ENCODE results near the gene BLMH. TPM values are rescaled to one million over a fixed set of nuclear protein-coding genes. Genes with fewer than 3 reads are reported as not detected.

BLMH gene
- total RNA-seq, 2 donors from 2014 or later, result 84.7 to 92.0 TPM

- H3K27ac Mint-ChIP-seq, result no peak overlapping the region
- DNase-seq, result peak; percentile 70
- H3K4me1 ChIP-seq (ENCODE audit: control insufficient read depth, insufficient read depth, low read length), result no peaks in the 10 kb centered on the region
- H3K4me3 ChIP-seq (ENCODE audit: low read length), result no peak overlapping the region
- no peaks in the 10 kb centered on the region for H3K9me3 Mint-ChIP-seq
- H3K27me3 Mint-ChIP-seq (ENCODE audit: insufficient read depth), result peaks cover 6% of the 10 kb centered on the region
- no peaks in the 10 kb centered on the region for H3K36me3 Mint-ChIP-seq (ENCODE audit: low read depth)
- H3K27ac ChIP-seq (ENCODE audit: low read depth, low read length), result no peak overlapping the region
- no peaks in the 10 kb centered on the region for H3K4me1 Mint-ChIP-seq
- WGBS, 2 experiments (ENCODE audit: insufficient coverage in 1 of 2, insufficient read length in 1 of 2), result 88% methylated on average over 5 to 11 of the region's 11 CpGs
- H3K27me3 ChIP-seq (ENCODE audit: control insufficient read depth, insufficient read depth, low read length, poor library complexity, severe bottlenecking), result no peaks in the 10 kb centered on the region
- H3K36me3 ChIP-seq (ENCODE audit: control insufficient read depth, insufficient read depth, low read length), result no peaks in the 10 kb centered on the region
- no peak overlapping the region for H3K9ac ChIP-seq (ENCODE audit: extremely low read depth, low read length, poor library complexity, severe bottlenecking)
- H3K4me3 Mint-ChIP-seq, result no peak overlapping the region
- no peaks in the 10 kb centered on the region for H3K9me3 ChIP-seq (ENCODE audit: control insufficient read depth, low read length)
- TF ChIP-seq CTCF (conservative IDR thresholded peaks at IDR 0.05), result peak; percentile 52
Observed at GRCh38 chr17:30212750-30213149, 79.0 kb downstream of the BLMH start.

- H3K4me3 ChIP-seq (ENCODE audit: low read length), result no peak overlapping the region
- no peak overlapping the region for H3K4me3 Mint-ChIP-seq
- H3K4me1 ChIP-seq (ENCODE audit: control insufficient read depth, insufficient read depth, low read length), result no peaks in the 10 kb centered on the region
- H3K36me3 ChIP-seq (ENCODE audit: control insufficient read depth, insufficient read depth, low read length), result no peaks in the 10 kb centered on the region
- H3K9me3 ChIP-seq (ENCODE audit: control insufficient read depth, low read length), result no peaks in the 10 kb centered on the region
- no peak overlapping the region for H3K27ac ChIP-seq (ENCODE audit: low read depth, low read length)
- peaks cover 6% of the 10 kb centered on the region for H3K27me3 Mint-ChIP-seq (ENCODE audit: insufficient read depth)
- H3K36me3 Mint-ChIP-seq (ENCODE audit: low read depth), result no peaks in the 10 kb centered on the region
- H3K27me3 ChIP-seq (ENCODE audit: control insufficient read depth, insufficient read depth, low read length, poor library complexity, severe bottlenecking), result no peaks in the 10 kb centered on the region
- H3K9me3 Mint-ChIP-seq, result no peaks in the 10 kb centered on the region
- TF ChIP-seq CTCF (conservative IDR thresholded peaks at IDR 0.05), result no peak
- no peak overlapping the region for H3K27ac Mint-ChIP-seq
- no peaks in the 10 kb centered on the region for H3K4me1 Mint-ChIP-seq
- WGBS, 2 experiments (ENCODE audit: insufficient coverage in 1 of 2, insufficient read length in 1 of 2), result 96 to 100% methylated on average over 3 to 6 of the region's 6 CpGs
- no peak overlapping the region for H3K9ac ChIP-seq (ENCODE audit: extremely low read depth, low read length, poor library complexity, severe bottlenecking)
- no peak for DNase-seq
Observed at GRCh38 chr17:30211371-30211770, 80.4 kb downstream of the BLMH start.

- Mint-ChIP-seq H3K4me1 (no peaks in the 10 kb centered on the region), H3K27ac (no peak overlapping the region), H3K4me3 (no peak overlapping the region), H3K27me3 (ENCODE audit: insufficient read depth) (peaks cover 6% of the 10 kb centered on the region), H3K36me3 (ENCODE audit: low read depth) (no peaks in the 10 kb centered on the region), H3K9me3 (no peaks in the 10 kb centered on the region)
- no peak overlapping the region for H3K9ac ChIP-seq (ENCODE audit: extremely low read depth, low read length, poor library complexity, severe bottlenecking)
- no peak overlapping the region for H3K27ac ChIP-seq (ENCODE audit: low read depth, low read length)
- WGBS, 2 experiments (ENCODE audit: insufficient coverage in 1 of 2, insufficient read length in 1 of 2), result 92 to 97% methylated on average over 9 to 10 of the region's 10 CpGs
- H3K4me1 ChIP-seq (ENCODE audit: control insufficient read depth, insufficient read depth, low read length), result no peaks in the 10 kb centered on the region
- H3K9me3 ChIP-seq (ENCODE audit: control insufficient read depth, low read length), result no peaks in the 10 kb centered on the region
- no peak for DNase-seq
- H3K36me3 ChIP-seq (ENCODE audit: control insufficient read depth, insufficient read depth, low read length), result no peaks in the 10 kb centered on the region
- TF ChIP-seq CTCF (conservative IDR thresholded peaks at IDR 0.05), result no peak
- H3K4me3 ChIP-seq (ENCODE audit: low read length), result no peak overlapping the region
- H3K27me3 ChIP-seq (ENCODE audit: control insufficient read depth, insufficient read depth, low read length, poor library complexity, severe bottlenecking), result no peaks in the 10 kb centered on the region
Observed at GRCh38 chr17:30210901-30211300, 80.8 kb downstream of the BLMH start.

Measured in endodermal cell (in vitro differentiated cells).